DMS 273 treated with DMSO at 0.1 percent for 48 hours (cell line): ENCODE data around the gene NR4A3.

Source experiments
- DNase-seq: peaks from one replicate; lab custom pipeline; 2025; lab: John Stamatoyannopoulos, UW

Gene NR4A3

DNA sequence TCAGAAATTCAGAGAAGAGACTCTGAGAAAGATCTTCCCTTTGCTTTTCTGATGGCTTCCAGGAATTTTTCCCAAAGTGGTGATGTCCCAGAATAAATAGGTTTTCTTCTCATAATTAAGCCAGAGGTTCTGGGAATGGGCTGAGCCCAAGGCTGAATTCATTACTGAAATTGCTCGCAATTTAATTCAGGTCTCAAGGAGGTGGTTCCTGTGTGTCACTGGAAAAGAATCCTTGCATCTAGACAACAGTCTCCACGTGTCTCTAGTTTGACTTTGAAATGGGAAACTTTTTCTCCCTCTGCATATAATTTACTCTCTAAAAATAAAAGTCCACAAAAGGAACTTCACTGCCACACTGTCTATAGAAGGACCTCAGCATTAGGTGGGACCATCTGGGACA, 57.0 kb downstream of the NR4A3 start:
- DNase-seq, result no peak

DNA sequence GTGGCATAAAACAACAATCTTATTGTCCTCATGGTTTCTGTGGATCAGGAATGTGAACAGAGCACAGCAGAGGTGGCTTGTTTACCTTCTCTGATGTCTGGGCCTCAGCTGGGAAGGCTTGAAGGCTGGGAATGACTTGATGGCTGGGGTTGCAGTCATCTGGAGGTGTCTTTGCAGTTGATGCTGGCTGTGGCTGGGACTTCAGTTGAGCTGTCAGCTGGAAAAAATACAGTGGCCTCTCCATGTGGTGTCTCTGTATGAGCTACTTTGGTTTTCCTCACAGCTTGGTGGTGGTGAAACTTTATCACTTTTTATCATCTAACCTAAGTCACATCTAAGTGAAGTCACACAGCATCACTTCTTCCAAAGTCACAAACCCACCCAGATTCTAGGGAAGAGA, 60.1 kb downstream of the NR4A3 start:
- DNase-seq, result no peak

DNA sequence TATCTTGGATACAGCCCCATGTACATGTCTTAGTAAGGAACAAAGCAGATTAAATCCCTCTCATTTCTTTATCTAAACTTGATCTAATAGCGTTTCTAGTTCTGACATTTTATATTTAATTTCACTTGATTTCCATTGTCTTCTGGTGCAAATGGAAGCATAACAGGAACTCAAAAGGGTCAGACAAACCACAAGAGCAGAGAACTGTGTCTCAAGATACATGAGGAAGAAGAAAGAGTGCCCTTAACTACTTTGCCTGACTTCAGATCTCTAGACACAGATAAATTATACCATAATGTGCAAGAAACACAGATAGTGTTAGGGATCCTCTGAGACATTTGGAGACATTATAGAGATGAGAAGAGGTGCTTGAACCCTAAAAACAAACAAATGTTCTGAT, 64.1 kb downstream of the NR4A3 start:
- no peak for DNase-seq

DNA sequence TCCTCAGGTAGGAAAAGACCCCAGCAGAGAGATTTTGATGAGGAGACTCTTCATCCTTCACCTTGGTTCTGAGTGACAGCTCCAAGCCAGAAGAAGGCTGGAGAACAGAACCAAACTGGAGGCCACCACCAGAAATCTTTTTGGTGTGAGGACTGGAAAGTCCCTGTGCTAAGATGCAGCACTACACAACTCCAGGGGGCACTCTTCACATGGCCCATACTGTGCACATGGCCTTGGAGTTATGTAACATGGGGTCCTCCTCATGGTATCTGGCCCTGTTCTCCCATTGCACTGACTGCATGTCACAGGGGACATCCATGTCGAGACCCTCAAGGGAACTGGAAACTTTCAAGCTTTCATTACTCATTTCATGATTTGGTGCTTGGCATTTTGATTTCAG, 67.4 kb downstream of the NR4A3 start:
- no peak for DNase-seq

DNA sequence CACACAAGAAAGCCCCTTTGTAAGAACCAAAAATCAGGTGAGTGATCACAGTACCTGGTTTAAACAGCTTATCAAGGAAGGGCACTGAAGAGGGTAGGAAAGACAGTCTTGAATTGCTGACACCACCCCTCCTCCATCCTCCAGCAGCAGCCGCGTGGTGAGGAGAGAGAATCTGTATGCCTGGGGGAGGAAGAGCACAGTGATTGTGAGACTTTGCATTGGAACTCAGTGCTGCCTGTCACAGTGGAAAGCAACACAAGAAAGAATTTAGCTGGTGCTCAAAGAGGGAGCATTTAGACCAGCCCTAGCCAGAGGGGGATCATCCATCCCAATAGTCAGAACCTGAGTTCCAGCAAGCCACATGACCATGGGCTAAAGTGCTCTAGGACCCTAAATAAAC, 73.1 kb downstream of the NR4A3 start:
- no peak for DNase-seq

DNA sequence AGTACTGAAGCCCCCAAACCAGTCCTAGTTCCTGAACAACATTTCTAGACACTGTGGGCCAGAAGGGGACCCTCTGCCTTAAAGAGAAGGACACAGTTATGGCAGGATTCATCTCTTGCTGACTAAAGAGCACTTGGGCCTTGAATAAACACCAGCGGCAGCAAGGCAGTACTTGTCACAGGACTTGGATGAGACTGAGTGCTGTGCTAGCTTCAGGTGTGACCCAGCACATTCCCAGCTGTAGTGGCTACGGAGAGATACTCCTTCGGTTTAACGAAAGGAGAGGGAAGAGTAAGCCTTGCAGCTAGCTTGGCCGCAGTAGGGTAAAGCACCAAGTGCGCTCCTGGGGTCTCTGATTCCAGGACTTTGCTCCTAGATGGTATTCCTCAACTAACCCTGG, 73.8 kb downstream of the NR4A3 start:
- no peak for DNase-seq

DNA sequence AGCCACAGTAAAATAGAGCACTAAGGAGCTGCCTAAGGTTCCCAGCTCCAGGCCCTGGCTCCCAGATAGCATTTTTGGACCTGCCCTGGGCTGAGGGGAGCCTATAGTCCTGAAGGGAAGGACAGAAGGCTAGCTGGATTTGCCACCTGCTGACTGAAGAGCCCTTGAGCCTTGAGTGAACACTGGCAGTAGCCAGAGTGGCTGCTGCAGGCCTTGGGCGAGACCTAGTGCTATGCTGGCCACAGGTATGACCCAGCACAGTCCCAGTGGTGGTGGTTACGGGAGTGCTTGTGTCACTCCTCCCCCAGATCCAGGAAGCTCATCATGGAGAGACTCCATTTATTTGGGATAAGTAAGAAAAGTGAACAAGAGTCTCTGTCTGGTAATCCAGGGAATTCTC, 74.4 kb downstream of the NR4A3 start:
- DNase-seq, result no peak

DNA sequence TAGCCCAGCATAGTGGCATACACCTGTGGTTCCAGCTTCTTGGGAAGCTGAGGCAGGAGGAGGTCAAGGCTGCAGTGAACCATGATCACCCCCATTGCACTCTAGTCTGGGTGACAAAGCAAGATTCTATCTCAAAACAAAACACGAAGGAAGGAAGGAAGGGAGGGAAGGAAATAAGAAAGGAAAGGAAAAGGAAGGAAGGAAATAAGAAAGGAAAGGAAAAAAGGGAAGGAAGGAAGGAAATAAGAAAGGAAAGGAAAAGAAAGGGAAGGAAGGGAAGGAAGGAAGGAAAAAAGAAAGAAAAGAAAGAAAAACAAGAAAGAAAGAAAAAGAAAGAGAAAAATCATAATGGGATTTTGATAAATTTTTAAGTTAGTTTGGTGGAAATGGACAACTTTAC, 81.7 kb downstream of the NR4A3 start:
- DNase-seq, result no peak

DNA sequence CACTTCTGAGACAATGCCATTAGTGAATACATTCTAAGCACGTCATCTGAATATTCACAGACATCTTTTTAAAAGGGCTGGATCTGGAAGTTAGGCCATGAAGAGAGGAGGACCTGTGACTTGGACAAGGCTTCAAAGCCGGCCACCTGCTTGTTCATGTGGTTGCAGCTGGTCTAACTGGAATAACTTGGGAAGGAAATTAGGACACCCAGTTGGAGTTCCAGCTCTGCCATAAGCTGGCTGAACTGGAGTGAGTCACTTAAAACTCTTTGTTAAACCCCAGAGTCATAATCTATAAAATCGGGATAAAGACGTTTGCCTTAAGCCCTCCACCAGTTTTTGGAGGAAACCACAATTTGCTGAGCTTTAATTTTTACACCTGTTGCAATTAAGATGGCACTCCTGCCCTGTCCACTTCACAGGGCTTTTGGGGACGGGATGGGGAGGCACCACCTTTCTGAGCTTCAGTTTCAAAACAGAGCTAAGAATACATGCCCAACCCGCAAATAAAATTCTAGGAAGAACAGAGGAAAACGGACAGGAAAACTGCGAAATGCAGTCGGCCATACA, 84.2 kb downstream of the NR4A3 start:
- no peak for DNase-seq

DNA sequence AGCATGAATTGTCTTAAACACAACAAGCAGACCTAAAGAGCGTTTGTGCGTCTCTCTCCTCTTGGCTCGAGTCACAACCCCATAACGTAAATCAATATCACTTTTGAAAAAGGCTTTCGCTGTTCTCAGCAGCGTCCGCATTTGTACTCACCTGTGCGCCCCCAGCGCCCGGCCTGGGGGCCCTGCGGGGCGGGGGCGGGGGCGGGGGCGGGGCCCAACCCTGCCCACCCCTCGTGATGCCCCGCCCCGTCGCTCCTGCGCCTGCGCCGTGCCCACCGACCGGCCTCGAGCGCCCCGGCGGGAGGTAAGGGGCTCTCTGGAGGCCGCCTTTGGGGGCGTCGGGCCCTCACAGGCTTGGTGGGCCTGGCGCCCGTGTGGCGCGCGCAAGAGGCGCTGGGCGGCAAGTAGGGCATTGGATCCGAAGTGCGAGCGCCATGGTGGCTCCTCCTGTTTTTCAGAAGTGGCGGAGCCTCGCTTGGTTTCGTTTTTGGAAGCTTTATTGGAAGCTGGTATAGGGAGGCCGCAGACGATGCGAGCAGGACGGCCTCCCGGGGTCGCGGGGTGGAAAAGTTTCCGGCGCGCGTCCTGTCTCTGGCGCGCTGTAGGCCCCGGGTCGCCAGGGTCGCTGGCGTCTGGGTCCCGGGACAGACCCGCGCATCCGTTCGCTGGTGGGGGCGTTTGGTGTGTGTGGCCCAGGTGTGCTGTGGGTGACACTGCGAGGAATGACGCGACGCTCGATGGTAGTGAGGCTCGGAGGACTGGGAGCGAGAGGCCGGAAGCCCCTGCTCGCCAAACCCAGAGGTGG, 84.9 kb downstream of the NR4A3 start, which contains the start of gene STX17:
Gene STX17, plus strand, starts transcription at position 252 of the 805 bp plus-strand sequence. CDS start 8,586 bp downstream, outside the sequence.
- peak; percentile 18 for DNase-seq

DNA sequence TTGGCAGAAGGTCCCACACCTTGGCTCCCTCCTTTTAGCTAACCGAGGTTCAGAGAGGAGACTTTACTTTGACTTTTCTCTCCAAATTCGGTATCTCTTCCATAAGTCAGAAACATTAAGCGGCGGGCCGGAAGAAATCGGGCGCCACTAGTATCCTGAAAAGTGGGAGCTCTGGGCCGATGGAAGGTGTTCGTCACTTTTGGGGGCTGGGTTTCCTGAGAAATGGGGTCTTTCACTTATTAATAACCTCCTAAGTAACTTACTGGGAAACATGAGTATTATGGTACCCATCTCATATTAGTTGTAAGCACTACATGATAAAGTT, 85.5 kb downstream of the NR4A3 start:
- no peak for DNase-seq

DNA sequence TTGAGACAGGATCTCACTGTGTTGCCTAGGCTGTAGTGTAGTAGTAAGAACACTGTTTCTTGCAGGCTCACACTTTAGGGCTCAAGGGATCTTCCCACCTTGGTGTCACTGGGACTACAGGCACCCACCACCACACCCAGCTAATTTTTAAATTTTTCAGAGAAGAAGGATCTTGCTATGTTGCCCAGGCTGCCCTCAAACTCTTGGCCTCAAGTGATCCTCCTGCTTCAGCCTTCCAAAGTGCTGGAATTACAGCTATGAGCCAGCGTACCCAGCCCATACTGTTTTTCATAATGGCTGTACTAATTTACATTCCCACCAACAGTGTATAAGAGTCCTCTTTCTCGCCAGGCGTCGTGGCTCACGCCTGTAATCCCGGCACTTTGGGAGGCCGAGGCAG, 89.9 kb downstream of the NR4A3 start:
- no peak for DNase-seq
